Activated T-helper 1 cell treated with anti-CD3 and anti-CD28 coated beads, Interleukin-2, amount 50 U/mL, for 16 hours (primary cell): Measurements from ENCODE around the gene CCDC120.

Experiments used
- DNase-seq, 2 donors: peaks; one replicate each; pipeline ENCODE4 v3.0.0-alpha.2; 2020; ENCODE audit warnings: low read depth in 1 of 2, low spot score in 1 of 2

The CCDC120 gene

GRCh38 chrX:49100704-49101628, 42.2 kb downstream of the CCDC120 start:
- peak; percentile 62 to 79 for DNase-seq

- DNase-seq: no peak
These were observed 42.8 kb downstream of the CCDC120 start for GRCh38 chrX:49101629-49101984.

- DNase-seq: no peak
These were observed 43.4 kb downstream of the CCDC120 start for GRCh38 chrX:49102190-49102589.

GRCh38 chrX:49103637-49104036, 44.8 kb downstream of the CCDC120 start:
- DNase-seq: no peak

- no peak for DNase-seq
These were observed 47.5 kb downstream of the CCDC120 start for GRCh38 chrX:49106296-49106695.

- DNase-seq: no peak
These were observed 48.1 kb downstream of the CCDC120 start for GRCh38 chrX:49106930-49107329.

GRCh38 chrX:49108641-49109040, 49.8 kb downstream of the CCDC120 start:
- no peak for DNase-seq

GRCh38 chrX:49110417-49110816, 51.6 kb downstream of the CCDC120 start:
- no peak for DNase-seq

GRCh38 chrX:49111791-49112190, 53.0 kb downstream of the CCDC120 start:
- DNase-seq: no peak

GRCh38 chrX:49116076-49116475, 57.3 kb downstream of the CCDC120 start:
- DNase-seq: no peak

GRCh38 chrX:49116716-49117115, 57.9 kb downstream of the CCDC120 start:
- no peak for DNase-seq

GRCh38 chrX:49117581-49117980, 58.8 kb downstream of the CCDC120 start:
- DNase-seq: no peak
